ENCODE results near the gene SLC25A5. TPM values are rescaled to one million over a fixed set of nuclear protein-coding genes. Genes with fewer than 3 reads are reported as not detected.

Gene SLC25A5
- total RNA-seq, 1 experiment from 2014 or later = 454 TPM

DNA sequence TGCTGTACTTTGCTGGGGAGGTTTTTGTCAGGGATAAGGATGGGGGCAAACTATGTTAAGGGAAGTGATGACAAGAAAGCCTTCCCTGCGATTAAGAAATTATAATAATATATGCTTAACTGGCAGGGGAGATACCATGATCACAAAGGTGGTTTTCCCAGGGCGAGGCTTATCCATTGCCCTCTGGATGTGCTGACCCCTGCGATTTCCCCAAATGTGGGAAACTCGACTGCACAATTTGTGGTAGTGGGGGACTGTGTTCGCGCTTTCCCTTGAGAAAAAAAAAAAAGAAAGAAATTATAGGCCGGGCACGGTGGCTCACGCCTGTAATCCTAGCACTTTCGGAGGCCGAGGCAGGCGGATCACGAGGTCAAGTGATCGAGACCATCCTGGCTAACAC lies 44.6 kb upstream of the SLC25A5 start:
- Histone ChIP-seq H2BK20ac (ENCODE audit: low read depth, low read length, poor library complexity, severe bottlenecking) (no peak overlapping the region), H3K18ac (ENCODE audit: insufficient read length, low read depth, low read length) (no peak overlapping the region), H2BK15ac (ENCODE audit: low read depth, low read length) (no peak overlapping the region), H2BK5ac (ENCODE audit: insufficient read length, low read length) (no peak overlapping the region), H3K4me2 (ENCODE audit: insufficient read depth, insufficient read length, low read length) (no peak overlapping the region), H4K20me1 (ENCODE audit: control insufficient read depth, insufficient read depth, insufficient read length) (no peaks in the 10 kb centered on the region), H3T11ph (ENCODE audit: low read length) (no peak overlapping the region), H3K27me3 (ENCODE audit: insufficient read depth, low read length) (no peaks in the 10 kb centered on the region), H4K5ac (ENCODE audit: insufficient read length, low read depth, low read length) (no peak overlapping the region), H3K56ac (ENCODE audit: insufficient read length, low read depth, low read length) (no peak overlapping the region), H3K4me1 (ENCODE audit: insufficient read depth, low read length) (no peaks in the 10 kb centered on the region), H3K23me2 (ENCODE audit: insufficient read length, low read depth, low read length, poor library complexity, severe bottlenecking) (no peaks in the 10 kb centered on the region), H2BK12ac (ENCODE audit: insufficient read length, low read depth, low read length) (no peak overlapping the region), H3K14ac (ENCODE audit: insufficient read depth, low read length) (no peak overlapping the region), H3K27ac (ENCODE audit: insufficient read length, low read depth, low read length) (no peak overlapping the region), H3K9me3 (ENCODE audit: control insufficient read depth, low read depth, low read length) (peaks cover 20% of the 10 kb centered on the region), H4K91ac (ENCODE audit: insufficient read length, low read depth, low read length) (no peak overlapping the region), H3K79me1 (ENCODE audit: insufficient read depth, low read depth, low read length, poor library complexity, severe bottlenecking) (no peaks in the 10 kb centered on the region), H2AFZ (ENCODE audit: low read length) (no peak overlapping the region), H3K9ac (ENCODE audit: extremely low read depth, insufficient read length, low read length) (no peak overlapping the region), H2AK5ac (ENCODE audit: insufficient read length, low read length) (no peak overlapping the region), H3K4ac (ENCODE audit: low read depth, low read length) (no peak overlapping the region), H3K79me2 (ENCODE audit: insufficient read depth, low read length) (no peaks in the 10 kb centered on the region), H3K23ac (ENCODE audit: insufficient read length, low read depth, low read length) (no peak overlapping the region), H2BK120ac (ENCODE audit: low read depth, low read length, poor library complexity, severe bottlenecking) (no peak overlapping the region), H4K8ac (replicated peaks; ENCODE audit: insufficient read length, low read depth, low read length) (no peak overlapping the region)
- H3K4me1 Mint-ChIP-seq = peaks cover 12 to 15% of the 10 kb centered on the region in 2 experiments
- no peak for DNase-seq
- no peaks in the 10 kb centered on the region for H3K27me3 Mint-ChIP-seq (ENCODE audit: low read depth)
- no peak overlapping the region; a peak in 1 of 7 replicates for H3K27ac Mint-ChIP-seq
- no peak overlapping the region for H3K4me3 Mint-ChIP-seq
- WGBS (ENCODE audit: extremely low coverage, insufficient read length, low lambda C conversion rate) = no CpG with 5 or more reads among the region's 14 CpGs
- H3K9me3 Mint-ChIP-seq = peaks cover 66 to 74% of the 10 kb centered on the region in 2 experiments
- TF ChIP-seq, protein P1, sequence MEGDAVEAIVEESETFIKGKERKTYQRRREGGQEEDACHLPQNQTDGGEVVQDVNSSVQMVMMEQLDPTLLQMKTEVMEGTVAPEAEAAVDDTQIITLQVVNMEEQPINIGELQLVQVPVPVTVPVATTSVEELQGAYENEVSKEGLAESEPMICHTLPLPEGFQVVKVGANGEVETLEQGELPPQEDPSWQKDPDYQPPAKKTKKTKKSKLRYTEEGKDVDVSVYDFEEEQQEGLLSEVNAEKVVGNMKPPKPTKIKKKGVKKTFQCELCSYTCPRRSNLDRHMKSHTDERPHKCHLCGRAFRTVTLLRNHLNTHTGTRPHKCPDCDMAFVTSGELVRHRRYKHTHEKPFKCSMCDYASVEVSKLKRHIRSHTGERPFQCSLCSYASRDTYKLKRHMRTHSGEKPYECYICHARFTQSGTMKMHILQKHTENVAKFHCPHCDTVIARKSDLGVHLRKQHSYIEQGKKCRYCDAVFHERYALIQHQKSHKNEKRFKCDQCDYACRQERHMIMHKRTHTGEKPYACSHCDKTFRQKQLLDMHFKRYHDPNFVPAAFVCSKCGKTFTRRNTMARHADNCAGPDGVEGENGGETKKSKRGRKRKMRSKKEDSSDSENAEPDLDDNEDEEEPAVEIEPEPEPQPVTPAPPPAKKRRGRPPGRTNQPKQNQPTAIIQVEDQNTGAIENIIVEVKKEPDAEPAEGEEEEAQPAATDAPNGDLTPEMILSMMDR (conservative IDR thresholded peaks at IDR 0.05) = no peak
- H3K36me3 Mint-ChIP-seq (ENCODE audit: insufficient read depth in 1 of 3, low read depth in 3 of 3) = peaks cover 6 to 13% (median 8%) of the 10 kb centered on the region in 3 experiments; a peak in 5 of 7 replicates
